ENCODE measurements around the gene HLCS. TPM values are rescaled to one million over a fixed set of nuclear protein-coding genes. Genes with fewer than 3 reads are reported as not detected.

Gene HLCS
- total RNA-seq, 1 experiment from 2014 or later, result 12.7 TPM

GRCh38 chr21:36729310-36729970 is 237.0 kb downstream of the HLCS start:
- H3K79me1 ChIP-seq (ENCODE audit: insufficient read depth, low read depth, low read length, poor library complexity, severe bottlenecking), result no peaks in the 10 kb centered on the region
- no peak overlapping the region for H3K27ac ChIP-seq (ENCODE audit: insufficient read length, low read depth, low read length)
- H3K4me1 ChIP-seq (ENCODE audit: insufficient read depth, low read length), result no peaks in the 10 kb centered on the region
- no peak overlapping the region for H3K4me2 ChIP-seq (ENCODE audit: insufficient read depth, insufficient read length, low read length)
- no peak overlapping the region for H2AFZ ChIP-seq (ENCODE audit: low read length)
- H2BK15ac ChIP-seq (ENCODE audit: low read depth, low read length), result no peak overlapping the region
- no peak overlapping the region for H2BK12ac ChIP-seq (ENCODE audit: insufficient read length, low read depth, low read length)
- H3K36me3 Mint-ChIP-seq (ENCODE audit: insufficient read depth in 1 of 3, low read depth in 3 of 3), result no peaks in the 10 kb centered on the region
- no peaks in the 10 kb centered on the region for H3K27me3 ChIP-seq (ENCODE audit: insufficient read depth, low read length)
- H3K14ac ChIP-seq (ENCODE audit: insufficient read depth, low read length), result no peak overlapping the region
- no peaks in the 10 kb centered on the region for H3K23me2 ChIP-seq (ENCODE audit: insufficient read length, low read depth, low read length, poor library complexity, severe bottlenecking)
- no peak overlapping the region for H2BK120ac ChIP-seq (ENCODE audit: low read depth, low read length, poor library complexity, severe bottlenecking)
- H3K79me2 ChIP-seq (ENCODE audit: insufficient read depth, low read length), result no peaks in the 10 kb centered on the region
- no peaks in the 10 kb centered on the region for H3K9me3 ChIP-seq (ENCODE audit: control insufficient read depth, low read depth, low read length)
- H3K23ac ChIP-seq (ENCODE audit: insufficient read length, low read depth, low read length), result no peak overlapping the region
- no peak overlapping the region for H2AK5ac ChIP-seq (ENCODE audit: insufficient read length, low read length)
- no peak overlapping the region for H3T11ph ChIP-seq (ENCODE audit: low read length)
- H3K4ac ChIP-seq (ENCODE audit: low read depth, low read length), result no peak overlapping the region
- no peaks in the 10 kb centered on the region for H4K20me1 ChIP-seq (ENCODE audit: control insufficient read depth, insufficient read depth, insufficient read length)
- no peak overlapping the region for H3K4me3 Mint-ChIP-seq
- no peak overlapping the region for H4K8ac ChIP-seq (replicated peaks; ENCODE audit: insufficient read length, low read depth, low read length)
- no peak overlapping the region for H3K56ac ChIP-seq (ENCODE audit: insufficient read length, low read depth, low read length)
- DNase-seq, result peak; percentile 14
- no peak overlapping the region for H2BK20ac ChIP-seq (ENCODE audit: low read depth, low read length, poor library complexity, severe bottlenecking)
- no peak overlapping the region for H4K91ac ChIP-seq (ENCODE audit: insufficient read length, low read depth, low read length)
- WGBS (ENCODE audit: extremely low coverage, insufficient read length, low lambda C conversion rate), result no CpG with 5 or more reads among the region's 18 CpGs
- H3K27ac Mint-ChIP-seq, result no peak overlapping the region
- no peaks in the 10 kb centered on the region for H3K9me3 Mint-ChIP-seq
- H3K4me1 Mint-ChIP-seq, result no peaks in the 10 kb centered on the region
- no peak for TF ChIP-seq CTCF (conservative IDR thresholded peaks at IDR 0.05)
- H3K27me3 Mint-ChIP-seq (ENCODE audit: low read depth), result peaks cover 22% of the 10 kb centered on the region
- no peak overlapping the region for H3K9ac ChIP-seq (ENCODE audit: extremely low read depth, insufficient read length, low read length)
- no peak overlapping the region for H2BK5ac ChIP-seq (ENCODE audit: insufficient read length, low read length)
- H3K18ac ChIP-seq (ENCODE audit: insufficient read length, low read depth, low read length), result no peak overlapping the region
- H4K5ac ChIP-seq (ENCODE audit: insufficient read length, low read depth, low read length), result no peak overlapping the region

Measured in H9 (cell line).